ENCODE data around the gene SLC8A3. TPM values are rescaled to one million over a fixed set of nuclear protein-coding genes. Genes with fewer than 3 reads are reported as not detected.

The SLC8A3 gene
- total RNA-seq, 4 donors from 2014 or later = 0.49 to 1.5 (median 0.92) TPM

- no peak for ATAC-seq
- peaks cover 0 to 19% (median 14%) of the 10 kb centered on the region in 3 donors for H3K4me1 ChIP-seq
- no peak overlapping the region for H3K27ac ChIP-seq
- H3K27me3 ChIP-seq = peaks cover 67% of the 10 kb centered on the region
- no peak overlapping the region for H3K4me3 ChIP-seq
- H3K9me3 ChIP-seq = peaks cover 0 to 9% (median 0%) of the 10 kb centered on the region in 3 donors
- 28% methylated on average over 2 of the region's 2 CpGs; no CpG with 5 or more reads in 1 of the 2 donors for WGBS, 2 donors (ENCODE audit: low coverage in 1 of 2)
- no peaks in the 10 kb centered on the region for H3K36me3 ChIP-seq
- TF ChIP-seq CTCF (IDR thresholded peaks at IDR 0.05) (no peak), POLR2A (IDR thresholded peaks at IDR 0.05) (no peak)
Measured at GRCh38 chr14:70192915-70193314, 4.2 kb upstream of the SLC8A3 start.

GRCh38 chr14:70190156-70190555, 1.4 kb upstream of the SLC8A3 start:
- peaks cover 0 to 30% (median 18%) of the 10 kb centered on the region in 3 donors for H3K4me1 ChIP-seq
- no peak for TF ChIP-seq POLR2AphosphoS5 (IDR thresholded peaks at IDR 0.05)
- no peak for TF ChIP-seq CTCF (IDR thresholded peaks at IDR 0.05)
- no peaks in the 10 kb centered on the region for H3K36me3 ChIP-seq
- peaks cover 91% of the 10 kb centered on the region for H3K27me3 ChIP-seq
- peaks cover 0 to 4% (median 0%) of the 10 kb centered on the region in 3 donors for H3K9me3 ChIP-seq
- H3K4me3 ChIP-seq = no peak overlapping the region
- 76% methylated on average over 5 of the region's 6 CpGs; no CpG with 5 or more reads in 1 of the 2 donors for WGBS, 2 donors (ENCODE audit: low coverage in 1 of 2)
- no peak for ATAC-seq
- no peak overlapping the region for H3K27ac ChIP-seq

- Histone ChIP-seq H3K27ac (no peak overlapping the region), H3K4me1 (peaks cover 0 to 30% (median 18%) of the 10 kb centered on the region in 3 donors), H3K27me3 (peaks cover 88% of the 10 kb centered on the region), H3K9me3 (no peaks in the 10 kb centered on the region), H3K36me3 (no peaks in the 10 kb centered on the region), H3K4me3 (peak overlapping the region in 1 of 2 donors; percentile 52)
- no peak for TF ChIP-seq POLR2AphosphoS5 (IDR thresholded peaks at IDR 0.05)
- no peak for ATAC-seq
- 38 to 52% methylated on average over 1 to 6 of the region's 9 CpGs for WGBS, 2 donors (ENCODE audit: low coverage in 1 of 2)
Measured at GRCh38 chr14:70189456-70190077, 816 bp upstream of the SLC8A3 start.

DNA sequence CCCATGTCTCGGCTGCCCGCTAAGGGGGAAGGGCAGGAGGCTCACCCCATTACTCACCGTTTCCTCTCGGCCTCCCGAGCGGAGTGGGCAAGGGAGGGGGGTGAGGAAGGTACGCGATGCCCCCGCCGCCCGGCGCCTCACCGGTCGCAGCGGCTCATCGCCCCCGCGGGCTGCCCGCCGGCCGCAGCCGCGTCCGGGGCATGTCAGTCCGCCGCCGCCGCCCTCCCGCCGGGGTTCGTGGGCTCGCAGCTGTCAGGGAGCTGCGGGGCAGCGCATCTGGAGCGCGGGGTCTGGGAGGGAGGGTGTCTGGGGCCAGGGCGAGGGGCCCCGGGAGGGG, 461 bp downstream of the SLC8A3 start:
- ATAC-seq = no peak
- no peaks in the 10 kb centered on the region for H3K9me3 ChIP-seq
- TF ChIP-seq POLR2A (IDR thresholded peaks at IDR 0.05) (no peak), POLR2AphosphoS5 (IDR thresholded peaks at IDR 0.05) (no peak), EP300 (IDR thresholded peaks at IDR 0.05) (no peak), CTCF (IDR thresholded peaks at IDR 0.05) (no peak)
- peak overlapping the region in 1 of 4 donors; percentile 7 for H3K27ac ChIP-seq
- H3K4me3 ChIP-seq = peak overlapping the region in 1 of 2 donors; percentile 52
- H3K27me3 ChIP-seq = peaks cover 80% of the 10 kb centered on the region
- no peaks in the 10 kb centered on the region for H3K36me3 ChIP-seq
- WGBS, 2 donors (ENCODE audit: low coverage in 1 of 2) = no CpG with 5 or more reads among the region's 38 CpGs
- peaks cover 0 to 30% (median 18%) of the 10 kb centered on the region in 3 donors for H3K4me1 ChIP-seq

DNA sequence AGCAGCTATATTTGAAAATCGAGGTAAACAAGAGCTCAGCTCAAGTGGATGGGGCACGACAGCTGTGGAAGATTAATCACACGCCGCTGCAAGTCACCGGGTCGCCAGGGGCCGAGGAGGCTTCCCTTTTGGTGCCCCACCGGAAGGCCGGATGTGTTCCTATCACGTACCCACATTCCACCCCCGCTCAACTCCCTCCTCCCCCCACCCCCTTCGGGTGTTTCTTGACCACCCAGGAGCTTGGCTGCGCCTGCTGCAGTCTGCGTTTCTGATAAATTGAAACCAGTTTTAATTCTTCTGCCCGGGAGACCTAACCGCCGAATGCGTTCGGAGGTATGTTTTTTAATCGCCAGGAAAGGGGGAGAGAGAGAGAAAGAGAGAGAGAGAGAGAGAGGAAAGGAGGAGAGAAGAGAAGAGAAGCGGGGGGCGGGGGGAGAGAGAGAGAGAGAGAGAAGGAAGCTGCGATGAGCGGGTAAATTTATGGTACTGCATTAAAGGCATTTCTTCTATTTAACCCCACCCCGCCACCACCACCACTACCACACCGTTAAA, 1.8 kb downstream of the SLC8A3 start:
- H3K4me3 ChIP-seq = peak overlapping the region in 1 of 2 donors; percentile 52

More for the DNA sequence above, 1.8 kb downstream of the SLC8A3 start:
- no peak for ATAC-seq
- peaks cover 69% of the 10 kb centered on the region for H3K27me3 ChIP-seq
- H3K36me3 ChIP-seq = no peaks in the 10 kb centered on the region
- TF ChIP-seq EP300 (IDR thresholded peaks at IDR 0.05) = no peak
- no peak for TF ChIP-seq POLR2AphosphoS5 (IDR thresholded peaks at IDR 0.05)
- no peak for TF ChIP-seq CTCF (IDR thresholded peaks at IDR 0.05)
- no peak for TF ChIP-seq POLR2A (IDR thresholded peaks at IDR 0.05)
- H3K9me3 ChIP-seq = no peaks in the 10 kb centered on the region
- 13 to 25% methylated on average over 2 to 14 of the region's 26 CpGs for WGBS, 2 donors (ENCODE audit: low coverage in 1 of 2)
- peaks cover 0 to 30% (median 18%) of the 10 kb centered on the region in 3 donors for H3K4me1 ChIP-seq
- no peak overlapping the region for H3K27ac ChIP-seq

Measured in gastroesophageal sphincter (tissue), 4 donors.